Panc1 (cell line): ENCODE results near the gene AATF.

Experiments
- TF ChIP-seq, protein P1 (sequence below): fragments of 450-650 bp; IDR thresholded peaks from 2 replicates; pipeline ENCODE4 v1.5.1; 2017; ENCODE audit warnings: mild to moderate bottlenecking
- TF ChIP-seq, protein P2 (sequence below), 2 experiments: IDR thresholded peaks; 2 replicates each; pipeline ENCODE4 v1.6.1; 2011 to 2012; ENCODE audit warnings: low read depth in 2 of 2, control low read depth in 1 of 2, low read length in 1 of 2, mild to moderate bottlenecking in 1 of 2, moderate library complexity in 1 of 2; ENCODE audit not compliant: insufficient read depth in 1 of 2

DNA sequence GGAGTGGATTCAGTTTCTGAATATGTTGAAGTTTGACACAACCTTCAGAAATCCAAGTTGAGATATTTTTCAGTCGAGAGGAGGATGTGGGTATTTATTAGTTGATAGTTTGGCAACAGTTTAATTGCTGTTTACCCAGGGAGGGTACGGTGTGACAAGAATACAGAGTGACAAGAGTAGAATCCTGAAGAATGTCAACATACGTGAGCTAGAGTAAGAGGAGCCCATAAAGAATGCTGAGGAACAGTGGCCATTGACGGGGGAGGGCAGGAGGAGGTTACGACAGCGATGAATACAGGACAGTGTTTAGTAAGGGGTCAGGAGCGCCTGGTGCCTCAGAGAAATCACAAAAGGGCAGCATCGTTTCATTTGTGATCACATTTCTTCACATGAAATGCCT, 76.5 kb downstream of the AATF start:
- TF ChIP-seq, protein P1, sequence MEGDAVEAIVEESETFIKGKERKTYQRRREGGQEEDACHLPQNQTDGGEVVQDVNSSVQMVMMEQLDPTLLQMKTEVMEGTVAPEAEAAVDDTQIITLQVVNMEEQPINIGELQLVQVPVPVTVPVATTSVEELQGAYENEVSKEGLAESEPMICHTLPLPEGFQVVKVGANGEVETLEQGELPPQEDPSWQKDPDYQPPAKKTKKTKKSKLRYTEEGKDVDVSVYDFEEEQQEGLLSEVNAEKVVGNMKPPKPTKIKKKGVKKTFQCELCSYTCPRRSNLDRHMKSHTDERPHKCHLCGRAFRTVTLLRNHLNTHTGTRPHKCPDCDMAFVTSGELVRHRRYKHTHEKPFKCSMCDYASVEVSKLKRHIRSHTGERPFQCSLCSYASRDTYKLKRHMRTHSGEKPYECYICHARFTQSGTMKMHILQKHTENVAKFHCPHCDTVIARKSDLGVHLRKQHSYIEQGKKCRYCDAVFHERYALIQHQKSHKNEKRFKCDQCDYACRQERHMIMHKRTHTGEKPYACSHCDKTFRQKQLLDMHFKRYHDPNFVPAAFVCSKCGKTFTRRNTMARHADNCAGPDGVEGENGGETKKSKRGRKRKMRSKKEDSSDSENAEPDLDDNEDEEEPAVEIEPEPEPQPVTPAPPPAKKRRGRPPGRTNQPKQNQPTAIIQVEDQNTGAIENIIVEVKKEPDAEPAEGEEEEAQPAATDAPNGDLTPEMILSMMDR = no peak
- TF ChIP-seq, protein P2, sequence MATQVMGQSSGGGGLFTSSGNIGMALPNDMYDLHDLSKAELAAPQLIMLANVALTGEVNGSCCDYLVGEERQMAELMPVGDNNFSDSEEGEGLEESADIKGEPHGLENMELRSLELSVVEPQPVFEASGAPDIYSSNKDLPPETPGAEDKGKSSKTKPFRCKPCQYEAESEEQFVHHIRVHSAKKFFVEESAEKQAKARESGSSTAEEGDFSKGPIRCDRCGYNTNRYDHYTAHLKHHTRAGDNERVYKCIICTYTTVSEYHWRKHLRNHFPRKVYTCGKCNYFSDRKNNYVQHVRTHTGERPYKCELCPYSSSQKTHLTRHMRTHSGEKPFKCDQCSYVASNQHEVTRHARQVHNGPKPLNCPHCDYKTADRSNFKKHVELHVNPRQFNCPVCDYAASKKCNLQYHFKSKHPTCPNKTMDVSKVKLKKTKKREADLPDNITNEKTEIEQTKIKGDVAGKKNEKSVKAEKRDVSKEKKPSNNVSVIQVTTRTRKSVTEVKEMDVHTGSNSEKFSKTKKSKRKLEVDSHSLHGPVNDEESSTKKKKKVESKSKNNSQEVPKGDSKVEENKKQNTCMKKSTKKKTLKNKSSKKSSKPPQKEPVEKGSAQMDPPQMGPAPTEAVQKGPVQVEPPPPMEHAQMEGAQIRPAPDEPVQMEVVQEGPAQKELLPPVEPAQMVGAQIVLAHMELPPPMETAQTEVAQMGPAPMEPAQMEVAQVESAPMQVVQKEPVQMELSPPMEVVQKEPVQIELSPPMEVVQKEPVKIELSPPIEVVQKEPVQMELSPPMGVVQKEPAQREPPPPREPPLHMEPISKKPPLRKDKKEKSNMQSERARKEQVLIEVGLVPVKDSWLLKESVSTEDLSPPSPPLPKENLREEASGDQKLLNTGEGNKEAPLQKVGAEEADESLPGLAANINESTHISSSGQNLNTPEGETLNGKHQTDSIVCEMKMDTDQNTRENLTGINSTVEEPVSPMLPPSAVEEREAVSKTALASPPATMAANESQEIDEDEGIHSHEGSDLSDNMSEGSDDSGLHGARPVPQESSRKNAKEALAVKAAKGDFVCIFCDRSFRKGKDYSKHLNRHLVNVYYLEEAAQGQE (IDR thresholded peaks at IDR 0.05; ENCODE audit: insufficient read depth in 1 of 2, low read depth in 2 of 2, low read length in 1 of 2) = no peak
